Astrocyte of the spinal cord (primary cell): ENCODE measurements around the gene ITGAE.
A peak's percentile ranks its signal among the peaks of the same experiment; 100 is the strongest.

Source experiments
- DNase-seq: peaks from one replicate; pipeline ENCODE4 v3.0.0; 2011; ENCODE audit warnings: low read depth, low spot score
- H3K4me3 ChIP-seq: 2 replicates; pipeline ENCODE4 v1.5.1; 2011; ENCODE audit warnings: low read depth, mild to moderate bottlenecking, low read length, moderate library complexity
- CTCF ChIP-seq: IDR thresholded peaks from 2 replicates; pipeline ENCODE4 v1.5.1; 2012; ENCODE audit warnings: low read depth, mild to moderate bottlenecking, low read length, inconsistent platforms
- in situ Hi-C: cut with HindIII; loops from 2 replicates; pipeline ENCODE4 v1.10.0; 2017; ENCODE audit warnings: low sequenced_read_pairs

The ITGAE gene

GRCh38 chr17:3747805-3748204, 53.2 kb downstream of the ITGAE start:
- TF ChIP-seq CTCF = no peak
- in situ Hi-C loops = no loop called here

GRCh38 chr17:3745071-3745470, 55.9 kb downstream of the ITGAE start:
- TF ChIP-seq CTCF = no peak
- no peak for DNase-seq
- in situ Hi-C loops = no loop called here
- no peak overlapping the region for H3K4me3 ChIP-seq

More at GRCh38 chr17:3747805-3748204, 53.2 kb downstream of the ITGAE start:
- H3K4me3 ChIP-seq = no peak overlapping the region
- no peak for DNase-seq

- H3K4me3 ChIP-seq = no peak overlapping the region
- in situ Hi-C loops = no loop called here
- DNase-seq = no peak
- no peak for TF ChIP-seq CTCF
Measured at GRCh38 chr17:3744014-3744413, 57.0 kb downstream of the ITGAE start.

- in situ Hi-C loops = no loop called here
- no peak overlapping the region for H3K4me3 ChIP-seq
- TF ChIP-seq CTCF = no peak
- no peak for DNase-seq
Measured at GRCh38 chr17:3740611-3741073, 60.3 kb downstream of the ITGAE start.

- in situ Hi-C loops = no loop called here
- no peak for DNase-seq
- TF ChIP-seq CTCF = no peak
- H3K4me3 ChIP-seq = no peak overlapping the region
Measured at GRCh38 chr17:3739422-3740124, 61.4 kb downstream of the ITGAE start.

GRCh38 chr17:3738562-3739295, 62.3 kb downstream of the ITGAE start:
- peak; percentile 5 for DNase-seq
- no peak overlapping the region for H3K4me3 ChIP-seq
- TF ChIP-seq CTCF = no peak
- in situ Hi-C loops = no loop called here
